ENCODE results near the gene CA11. TPM values are rescaled to one million over a fixed set of nuclear protein-coding genes. Genes with fewer than 3 reads are reported as not detected.

Gene CA11
- total and polyA plus RNA-seq, 9 of the 15 experiments (the other 6 are each of a cell fraction or from before 2014, with no cell fraction given), result 2.9 to 19.9 (median 8.3) TPM

DNA sequence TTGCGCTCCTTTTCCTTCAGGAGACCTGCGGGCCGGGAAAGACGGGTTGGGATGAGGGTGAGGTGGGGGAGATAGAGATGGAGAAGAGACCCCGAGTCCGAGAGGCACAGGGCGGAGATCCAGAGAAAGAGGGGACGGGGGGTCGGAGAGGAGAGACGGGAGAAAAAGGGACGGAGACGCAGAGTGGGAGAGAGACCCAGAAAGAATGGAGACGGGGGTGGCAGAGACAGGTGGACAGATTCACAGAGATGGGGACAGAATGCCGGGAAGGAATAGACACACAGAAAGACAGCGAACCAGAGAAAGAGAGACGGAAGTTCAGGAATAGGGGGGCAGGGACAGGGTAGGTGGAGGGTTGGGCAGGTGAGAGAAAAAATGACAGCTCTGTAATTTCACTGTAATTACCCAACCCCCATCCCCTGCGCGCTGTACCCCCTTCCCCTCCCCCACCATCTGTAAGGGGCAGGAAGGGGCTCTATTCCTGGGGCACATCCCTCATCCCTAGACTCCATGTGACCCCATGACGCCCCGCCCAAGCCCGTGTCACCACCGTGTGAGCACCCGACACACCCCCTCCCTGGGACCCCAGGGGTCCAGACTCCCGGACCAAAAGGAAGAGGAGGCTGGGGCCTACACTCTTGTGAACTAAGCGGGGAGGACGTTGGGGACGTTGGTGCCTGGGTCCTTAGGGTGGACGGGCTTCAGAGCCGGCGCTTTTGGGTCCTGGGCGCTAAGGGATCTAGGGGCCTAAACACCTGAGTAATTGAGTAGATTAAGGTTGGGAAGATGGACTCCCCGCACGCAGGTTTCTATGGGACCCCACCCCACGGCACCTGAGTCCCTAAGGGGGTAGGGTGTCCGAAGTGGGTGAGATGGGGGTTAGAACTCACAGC, 9.8 kb downstream of the CA11 start (continued):
- TF ChIP-seq ZBTB40 (IDR thresholded peaks at IDR 0.05) (peak; percentile 64), ZBTB40 (CRISPR knock-in tag; IDR thresholded peaks at IDR 0.05) (no peak), SMARCE1 (IDR thresholded peaks at IDR 0.05) (0 out of 2 replicates have a peak, but pooled peaks have one; percentile 35), ZBTB2 (IDR thresholded peaks at IDR 0.05) (0 out of 2 replicates have a peak, but pooled peaks have one; percentile 44), ZNF316 (IDR thresholded peaks at IDR 0.05) (peak; percentile 35; the same call in 1 of the 2 replicates), HBP1 (CRISPR knock-in tag; IDR thresholded peaks at IDR 0.05) (peak; percentile 75; the same call in 1 of the 2 replicates)
- TF ChIP-seq, protein P1, sequence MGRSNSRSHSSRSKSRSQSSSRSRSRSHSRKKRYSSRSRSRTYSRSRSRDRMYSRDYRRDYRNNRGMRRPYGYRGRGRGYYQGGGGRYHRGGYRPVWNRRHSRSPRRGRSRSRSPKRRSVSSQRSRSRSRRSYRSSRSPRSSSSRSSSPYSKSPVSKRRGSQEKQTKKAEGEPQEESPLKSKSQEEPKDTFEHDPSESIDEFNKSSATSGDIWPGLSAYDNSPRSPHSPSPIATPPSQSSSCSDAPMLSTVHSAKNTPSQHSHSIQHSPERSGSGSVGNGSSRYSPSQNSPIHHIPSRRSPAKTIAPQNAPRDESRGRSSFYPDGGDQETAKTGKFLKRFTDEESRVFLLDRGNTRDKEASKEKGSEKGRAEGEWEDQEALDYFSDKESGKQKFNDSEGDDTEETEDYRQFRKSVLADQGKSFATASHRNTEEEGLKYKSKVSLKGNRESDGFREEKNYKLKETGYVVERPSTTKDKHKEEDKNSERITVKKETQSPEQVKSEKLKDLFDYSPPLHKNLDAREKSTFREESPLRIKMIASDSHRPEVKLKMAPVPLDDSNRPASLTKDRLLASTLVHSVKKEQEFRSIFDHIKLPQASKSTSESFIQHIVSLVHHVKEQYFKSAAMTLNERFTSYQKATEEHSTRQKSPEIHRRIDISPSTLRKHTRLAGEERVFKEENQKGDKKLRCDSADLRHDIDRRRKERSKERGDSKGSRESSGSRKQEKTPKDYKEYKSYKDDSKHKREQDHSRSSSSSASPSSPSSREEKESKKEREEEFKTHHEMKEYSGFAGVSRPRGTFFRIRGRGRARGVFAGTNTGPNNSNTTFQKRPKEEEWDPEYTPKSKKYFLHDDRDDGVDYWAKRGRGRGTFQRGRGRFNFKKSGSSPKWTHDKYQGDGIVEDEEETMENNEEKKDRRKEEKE (IDR thresholded peaks at IDR 0.05; ENCODE audit: borderline replicate concordance in 1 of 2, control insufficient read depth in 1 of 2, low read depth in 2 of 2, low read length in 1 of 2), result no peak
- TF ChIP-seq, protein P2, sequence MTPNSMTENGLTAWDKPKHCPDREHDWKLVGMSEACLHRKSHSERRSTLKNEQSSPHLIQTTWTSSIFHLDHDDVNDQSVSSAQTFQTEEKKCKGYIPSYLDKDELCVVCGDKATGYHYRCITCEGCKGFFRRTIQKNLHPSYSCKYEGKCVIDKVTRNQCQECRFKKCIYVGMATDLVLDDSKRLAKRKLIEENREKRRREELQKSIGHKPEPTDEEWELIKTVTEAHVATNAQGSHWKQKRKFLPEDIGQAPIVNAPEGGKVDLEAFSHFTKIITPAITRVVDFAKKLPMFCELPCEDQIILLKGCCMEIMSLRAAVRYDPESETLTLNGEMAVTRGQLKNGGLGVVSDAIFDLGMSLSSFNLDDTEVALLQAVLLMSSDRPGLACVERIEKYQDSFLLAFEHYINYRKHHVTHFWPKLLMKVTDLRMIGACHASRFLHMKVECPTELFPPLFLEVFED (CRISPR knock-in tag; conservative IDR thresholded peaks at IDR 0.05), result peak; percentile 71; the same call in 1 of the 2 replicates

Data from K562 (cell line).